AG09319 (cell line): ENCODE results near the gene KIAA0232.

ENCODE experiments used
- DNase-seq: peaks from one replicate; pipeline ENCODE4 v3.0.0-alpha.2; 2010; ENCODE audit warnings: low read depth; ENCODE audit errors: extremely low read depth
- TF ChIP-seq, protein P1 (sequence below): IDR thresholded peaks from 2 replicates; pipeline ENCODE4 v1.5.1; 2011; ENCODE audit warnings: low read depth, mild to moderate bottlenecking, inconsistent platforms, low read length, moderate library complexity

Gene KIAA0232

DNA sequence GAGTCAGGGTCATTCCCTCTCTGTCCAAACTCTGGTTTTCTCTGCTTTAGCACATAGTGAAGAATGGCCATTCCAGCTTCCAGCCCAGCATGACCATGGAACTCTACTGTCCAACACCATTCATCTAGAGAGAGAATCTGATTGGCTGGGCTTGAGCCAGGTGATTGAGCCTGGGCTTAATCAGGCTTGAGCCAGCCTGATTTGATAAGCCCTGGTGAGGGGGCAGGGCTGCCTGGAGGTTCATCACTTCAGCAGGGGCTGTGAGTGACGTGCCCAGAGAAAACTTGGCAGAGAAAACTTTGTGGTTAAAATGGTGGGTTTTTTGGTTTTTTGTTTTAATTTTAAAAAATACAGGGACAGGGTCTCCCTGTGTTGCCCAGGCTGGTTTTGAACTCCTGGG lies 62.5 kb downstream of the KIAA0232 start:
- TF ChIP-seq, protein P1, sequence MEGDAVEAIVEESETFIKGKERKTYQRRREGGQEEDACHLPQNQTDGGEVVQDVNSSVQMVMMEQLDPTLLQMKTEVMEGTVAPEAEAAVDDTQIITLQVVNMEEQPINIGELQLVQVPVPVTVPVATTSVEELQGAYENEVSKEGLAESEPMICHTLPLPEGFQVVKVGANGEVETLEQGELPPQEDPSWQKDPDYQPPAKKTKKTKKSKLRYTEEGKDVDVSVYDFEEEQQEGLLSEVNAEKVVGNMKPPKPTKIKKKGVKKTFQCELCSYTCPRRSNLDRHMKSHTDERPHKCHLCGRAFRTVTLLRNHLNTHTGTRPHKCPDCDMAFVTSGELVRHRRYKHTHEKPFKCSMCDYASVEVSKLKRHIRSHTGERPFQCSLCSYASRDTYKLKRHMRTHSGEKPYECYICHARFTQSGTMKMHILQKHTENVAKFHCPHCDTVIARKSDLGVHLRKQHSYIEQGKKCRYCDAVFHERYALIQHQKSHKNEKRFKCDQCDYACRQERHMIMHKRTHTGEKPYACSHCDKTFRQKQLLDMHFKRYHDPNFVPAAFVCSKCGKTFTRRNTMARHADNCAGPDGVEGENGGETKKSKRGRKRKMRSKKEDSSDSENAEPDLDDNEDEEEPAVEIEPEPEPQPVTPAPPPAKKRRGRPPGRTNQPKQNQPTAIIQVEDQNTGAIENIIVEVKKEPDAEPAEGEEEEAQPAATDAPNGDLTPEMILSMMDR, result no peak
- no peak for DNase-seq

DNA sequence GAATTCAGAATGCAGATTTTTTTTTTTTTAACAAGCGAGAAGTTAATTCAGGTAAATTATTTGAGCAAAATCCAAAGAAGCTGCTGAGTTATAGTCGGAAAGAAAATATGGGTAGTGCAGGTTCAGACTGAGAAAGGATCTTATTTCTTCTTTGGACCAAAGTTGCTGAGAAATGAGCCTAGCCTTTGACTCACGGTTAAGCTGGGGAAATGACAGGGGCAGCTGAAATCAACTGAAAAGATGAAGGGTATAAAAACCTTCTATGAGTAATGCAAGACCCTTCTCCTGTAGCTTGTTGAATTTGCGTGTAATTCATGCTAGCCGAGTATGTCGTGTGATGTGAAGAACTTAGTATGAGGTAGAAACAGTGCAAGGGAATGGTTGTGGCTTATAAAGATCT lies 63.0 kb downstream of the KIAA0232 start:
- TF ChIP-seq, protein P1, result no peak
- no peak for DNase-seq

DNA sequence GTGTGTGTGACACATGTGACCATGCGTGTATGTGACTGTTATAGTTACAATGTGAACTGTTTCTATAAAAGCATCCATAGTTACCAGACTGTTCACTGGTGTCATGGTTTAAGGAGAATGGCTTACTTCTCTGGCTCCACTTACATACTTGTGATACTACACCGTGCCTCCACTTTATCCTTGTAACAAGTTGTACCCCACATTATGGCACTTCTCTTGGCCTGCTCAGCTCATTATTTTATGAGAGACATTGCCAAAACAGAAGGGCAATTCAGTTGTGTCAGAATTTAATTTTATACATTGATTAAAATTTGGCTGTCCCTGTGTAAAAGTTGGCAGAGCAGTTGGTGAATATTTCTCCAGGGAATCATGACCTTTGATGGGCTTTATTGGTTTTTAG lies 64.7 kb downstream of the KIAA0232 start:
- DNase-seq, result no peak
- TF ChIP-seq, protein P1, result no peak

DNA sequence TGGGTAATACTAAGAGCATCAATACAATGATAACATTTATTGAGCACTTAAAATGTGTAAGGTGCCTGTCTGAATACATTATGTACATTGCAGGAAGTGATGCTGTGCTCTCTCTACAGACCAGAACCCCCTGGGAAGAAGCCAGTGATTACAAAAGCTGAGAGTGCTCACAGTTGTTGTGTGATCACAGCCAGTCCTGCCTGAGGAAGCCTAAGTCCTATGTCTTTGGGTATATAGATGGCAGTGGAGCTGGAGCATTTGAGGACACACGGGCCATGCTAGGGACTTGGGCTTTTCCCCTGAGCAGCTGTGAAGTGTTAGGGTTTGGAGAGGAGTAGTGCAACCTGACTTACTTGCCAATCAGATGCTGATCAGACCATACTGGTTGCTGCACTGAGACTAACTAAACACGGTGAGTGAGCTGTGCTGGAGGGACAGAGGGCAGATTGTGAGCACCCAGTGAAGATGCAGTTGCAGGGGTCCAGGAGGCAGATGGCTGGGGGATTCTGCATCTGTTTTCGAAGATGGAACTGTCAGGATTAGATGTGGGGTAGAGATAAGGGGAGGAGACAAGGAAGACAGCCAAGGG lies 66.3 kb downstream of the KIAA0232 start:
- DNase-seq, result no peak
- TF ChIP-seq, protein P1, result no peak

DNA sequence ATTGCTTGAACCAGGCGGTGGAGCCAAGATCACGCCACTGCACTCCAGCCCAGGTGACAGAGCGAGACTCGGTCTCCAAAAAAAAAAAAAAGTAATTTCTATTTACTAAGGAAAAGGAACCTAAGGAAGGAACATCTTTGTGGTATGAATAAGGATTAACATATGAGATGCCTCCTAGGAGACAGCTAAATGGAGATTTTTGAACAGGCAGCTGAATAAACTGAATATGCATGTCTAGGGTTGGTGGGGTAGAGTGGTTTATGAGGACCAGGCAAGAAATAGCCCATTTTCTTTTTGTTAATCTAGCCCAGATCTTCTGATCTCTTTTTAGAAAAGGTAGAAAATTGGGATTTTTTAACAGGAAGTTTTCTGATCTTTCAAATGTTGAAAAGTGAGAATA lies 67.2 kb downstream of the KIAA0232 start:
- TF ChIP-seq, protein P1, result no peak
- no peak for DNase-seq

DNA sequence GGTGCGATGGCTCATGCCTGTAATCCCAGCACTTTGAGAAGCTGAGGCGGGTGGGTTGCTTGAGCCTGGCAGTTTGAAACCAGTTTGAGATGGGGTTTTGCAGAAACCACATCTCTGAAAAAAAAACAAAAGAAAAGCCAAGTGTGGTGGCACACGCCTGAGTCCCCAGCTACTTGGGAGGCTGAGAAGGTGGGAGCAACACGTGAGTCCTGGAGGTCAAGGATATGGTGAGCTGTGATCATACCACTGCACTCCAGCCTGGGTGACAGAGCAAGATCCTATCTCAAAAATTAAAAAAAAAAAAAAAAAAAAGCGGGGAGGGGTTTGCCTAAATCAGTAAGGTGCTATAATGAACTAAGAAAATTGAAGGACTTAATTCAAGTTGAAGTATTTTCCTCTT lies 68.9 kb downstream of the KIAA0232 start:
- TF ChIP-seq, protein P1, result no peak
- no peak for DNase-seq

DNA sequence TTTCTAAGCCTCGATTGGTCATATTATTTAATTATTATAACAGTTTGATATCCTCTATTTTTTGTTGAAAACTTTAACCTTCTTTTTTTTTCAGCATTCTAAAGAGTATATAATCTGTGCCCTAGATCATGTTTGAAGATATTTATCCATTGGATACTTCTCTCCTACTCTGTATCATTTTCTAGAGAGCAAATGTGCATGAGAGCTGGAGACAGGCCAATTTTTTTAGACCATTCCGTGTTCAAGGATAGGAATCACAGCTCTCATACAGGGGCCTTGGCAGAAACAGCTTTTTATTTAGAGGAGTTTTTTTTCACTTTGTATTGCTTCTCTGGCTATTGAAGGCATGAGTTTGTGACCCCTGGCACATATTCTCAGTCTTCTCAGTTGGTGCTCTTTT lies 69.4 kb downstream of the KIAA0232 start:
- no peak for DNase-seq
- TF ChIP-seq, protein P1, result no peak
